Right ventricle myocardium superior (tissue), 1 donor: Measurements from ENCODE around the gene CCDC30. TPM values are rescaled to one million over a fixed set of nuclear protein-coding genes. Genes with fewer than 3 reads are reported as not detected.
"Not testable (repeated sequence)": the region's sequence is repeated elsewhere in the genome, so short reads cannot be mapped to it uniquely, and the experiment has no call there.

Experiments used
- ATAC-seq: fragments of 200-7000 bp; cut with Tn5 transposase; one replicate; pipeline ENCODE4 v1.9.1; 2020; ENCODE audit warnings: mild to moderate bottlenecking; ENCODE audit not compliant: poor library complexity
- DNase-seq: peaks from one replicate; pipeline ENCODE4 v3.0.0-alpha.2; 2020
- intact Hi-C: fragments of 100-400 bp; cut with DNase I; formaldehyde crosslinking; loops from one replicate; pipeline ENCODE4 v1.11.2; 2022
- total RNA-seq: library from RNA; stranded (reverse); fragmentation: NEBNext Ultra II Directional; extraction: Animal tissue kit (Norgen Biotek cat#: 25700); gene quantifications from one replicate; pipeline ENCODE4 v1.2.1, GENCODE V29; 2021
- donor health status: DM: no; HTN: yes; CAD: no; lungs with severe emphysema.

CCDC30 gene
- total RNA-seq, 1 donor from 2014 or later, result 1.5 TPM

DNA sequence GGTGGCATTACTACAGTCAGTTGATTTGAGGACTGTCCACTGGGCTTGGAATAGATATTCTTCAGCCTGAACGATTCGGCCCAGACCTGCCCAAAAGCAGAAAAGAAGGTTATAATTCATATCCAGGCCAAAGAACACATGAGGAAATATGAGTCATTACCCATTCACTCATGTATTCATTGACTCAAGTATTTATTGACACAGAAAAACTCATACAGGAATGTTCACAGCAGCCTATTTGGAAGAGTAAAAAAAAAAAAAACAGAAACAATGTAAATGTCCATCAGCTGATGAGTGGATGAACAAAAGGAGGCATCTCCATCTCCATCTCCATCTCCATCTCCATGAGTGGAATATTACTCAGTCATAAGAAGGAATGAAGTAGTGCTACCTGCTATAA, 23.1 kb upstream of the CCDC30 start:
- DNase-seq (no peak), ATAC-seq (no peak)
- intact Hi-C loops, result no loop called here

DNA sequence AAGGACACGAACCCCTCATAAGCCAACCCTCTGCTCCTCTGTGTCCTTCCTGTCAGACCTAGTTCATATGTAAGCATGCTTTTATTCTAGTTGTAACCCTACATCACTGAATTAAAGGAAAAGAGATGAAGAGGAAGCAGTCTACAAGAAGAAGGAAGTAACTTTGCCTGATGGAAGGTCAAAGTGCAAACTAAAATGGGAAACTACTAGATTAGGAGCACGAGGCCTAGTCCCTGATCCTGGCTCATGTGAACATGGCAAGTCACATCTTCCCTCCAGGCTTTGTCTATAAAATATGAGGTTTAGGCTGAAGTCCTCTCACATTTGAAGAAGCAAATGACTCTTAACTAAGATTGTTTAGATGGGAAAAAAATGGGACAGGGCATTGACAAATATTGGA, 20.4 kb upstream of the CCDC30 start:
- intact Hi-C loops, result no loop called here
- ATAC-seq (no peak), DNase-seq (no peak)

DNA sequence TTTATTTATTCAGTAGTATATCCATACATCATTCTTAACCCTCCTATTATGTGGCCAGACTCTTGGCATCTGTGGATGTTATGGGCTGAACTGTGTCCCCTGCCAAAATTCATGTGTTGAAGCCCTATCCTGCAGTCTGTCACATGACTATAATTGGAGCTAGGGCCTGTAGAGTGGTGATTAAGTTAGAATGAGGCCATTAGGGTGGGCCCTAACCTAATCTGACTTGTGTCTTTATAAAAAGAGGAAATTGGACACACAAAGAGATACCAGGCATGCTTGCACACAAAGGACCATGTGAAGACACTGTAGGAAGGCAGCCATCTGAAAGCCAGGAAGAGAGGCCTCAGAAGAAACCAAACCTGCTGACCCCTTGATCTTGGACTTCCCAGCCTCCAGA, 13.8 kb upstream of the CCDC30 start:
- DNase-seq (no peak), ATAC-seq (no peak)
- intact Hi-C loops, result no loop called here

DNA sequence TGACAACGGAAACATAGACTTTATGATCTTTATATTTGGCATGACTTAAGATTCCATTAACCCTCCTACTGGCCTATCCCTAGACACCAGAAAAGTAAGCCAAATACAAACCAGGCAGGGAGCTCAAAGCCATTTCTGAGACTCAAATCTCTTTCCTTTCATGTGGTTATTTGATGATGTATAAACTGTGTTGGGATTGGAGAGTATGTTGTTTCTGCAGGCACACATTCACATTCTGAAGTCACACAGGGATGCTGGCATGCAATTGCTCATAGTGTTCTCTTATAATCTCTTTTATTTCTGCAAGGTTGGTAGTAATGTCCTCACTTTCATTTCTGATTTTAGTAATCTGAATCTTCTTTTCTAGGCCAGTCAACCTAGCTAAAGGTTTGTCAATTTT, 13.0 kb upstream of the CCDC30 start:
- no peak for ATAC-seq
- DNase-seq, result no peak
- intact Hi-C loops, result no loop called here

DNA sequence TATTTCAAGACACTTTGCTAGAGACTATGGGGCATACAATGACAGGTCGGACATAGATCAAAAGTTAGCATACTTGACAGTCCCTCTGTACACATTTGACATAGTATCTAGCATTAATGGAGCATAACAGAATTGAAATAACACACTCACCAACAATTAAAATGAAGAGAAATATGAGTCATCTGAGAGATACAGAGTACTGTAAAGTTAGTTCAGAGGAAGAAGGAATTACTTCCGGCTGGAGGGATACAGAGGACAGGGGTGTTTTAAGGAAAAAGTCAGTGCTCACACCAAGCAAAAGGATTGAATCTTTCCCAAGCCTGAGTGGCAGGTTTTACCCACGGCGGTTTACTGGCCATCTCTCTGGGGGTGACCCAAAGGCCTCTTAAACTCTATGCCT, 9.7 kb upstream of the CCDC30 start:
- intact Hi-C loops, result no loop called here
- DNase-seq (no peak), ATAC-seq (no peak)

GRCh38 chr1:42454403-42454802, 8.7 kb upstream of the CCDC30 start:
- intact Hi-C loops, result no loop called here
- DNase-seq (no peak), ATAC-seq (no peak)

- intact Hi-C loops, result no loop called here
- ATAC-seq, result peak; percentile 98
Measured at GRCh38 chr1:42456010-42456753, 6.9 kb upstream of the CCDC30 start, which contains the start of the genes PPCS and ZMYND12. TSS of gene PPCS (plus strand) at chr1:42456543. CDS start at chr1:42456566, 23 bp downstream. TSS of gene ZMYND12 (minus strand) at chr1:42456022. CDS start at chr1:42455997, 25 bp downstream.

GRCh38 chr1:42456754-42457089, 6.4 kb upstream of the CCDC30 start:
- ATAC-seq (peak; percentile 67), DNase-seq (no peak)
- intact Hi-C loops, result no loop called here

More at GRCh38 chr1:42456010-42456753, 6.9 kb upstream of the CCDC30 start, which contains the start of the genes PPCS and ZMYND12:
- DNase-seq, result peak; percentile 93

DNA sequence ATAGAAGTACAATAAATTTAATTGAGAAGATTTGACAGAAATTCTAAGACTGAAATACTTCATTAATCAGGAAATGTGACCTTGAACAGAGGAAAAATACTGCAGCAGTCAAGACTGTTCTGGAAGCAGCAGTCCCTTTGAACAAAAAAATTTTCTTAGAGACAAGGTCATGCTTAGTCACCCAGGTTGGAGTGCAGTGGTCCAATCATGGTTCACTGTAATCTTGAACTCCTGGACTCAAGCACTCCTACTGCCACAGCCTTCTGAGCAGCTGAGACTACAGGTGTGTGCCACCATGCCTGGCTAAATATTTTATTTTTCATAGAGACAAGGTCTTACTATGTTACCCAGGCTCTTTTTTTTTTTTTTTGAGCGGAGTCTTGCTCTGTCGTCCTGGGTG, 1.9 kb upstream of the CCDC30 start:
- intact Hi-C loops, result no loop called here
- no peak for DNase-seq
- no peak for ATAC-seq

DNA sequence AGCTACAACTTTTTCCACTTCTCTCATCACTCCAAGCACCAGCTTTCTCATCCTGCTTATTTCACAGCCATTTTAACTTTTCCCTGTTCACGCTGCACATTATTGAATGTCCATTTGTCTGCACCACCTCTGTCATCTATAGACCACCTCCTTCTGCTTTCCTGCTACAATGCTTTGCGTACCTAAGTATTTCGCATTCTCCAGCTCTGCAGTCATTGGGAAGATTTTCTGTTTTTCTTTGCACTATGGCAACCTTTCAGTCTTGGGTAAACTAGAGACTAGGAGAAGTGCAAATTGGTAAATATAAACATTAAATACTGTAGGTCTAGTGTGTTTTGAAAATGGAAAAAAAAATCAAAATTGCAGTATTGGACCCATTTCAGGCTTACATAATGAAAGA, 835 bp downstream of the CCDC30 start:
- ATAC-seq (no peak), DNase-seq (no peak)
- intact Hi-C loops, result no loop called here

DNA sequence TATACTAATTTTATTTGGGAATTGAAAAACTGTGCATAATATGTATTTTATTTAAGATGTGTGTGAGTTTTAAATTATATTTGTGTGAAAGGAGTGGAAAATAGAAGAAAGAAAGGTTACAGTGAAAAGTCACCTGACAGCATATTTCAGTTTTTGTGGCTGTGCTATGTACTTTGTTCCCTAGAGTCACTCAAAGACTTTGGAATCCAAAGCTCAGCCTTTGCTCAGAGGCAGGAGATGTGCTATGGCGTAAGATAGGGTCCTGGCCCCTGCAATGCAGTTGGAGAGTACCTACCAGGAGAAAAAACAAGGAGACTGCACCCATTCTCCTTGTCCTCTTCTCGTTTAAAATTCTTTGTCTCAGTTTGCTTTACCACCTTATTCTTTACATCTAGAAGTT, 2.9 kb downstream of the CCDC30 start:
- DNase-seq, result no peak
- no peak for ATAC-seq
- intact Hi-C loops, result no loop called here

DNA sequence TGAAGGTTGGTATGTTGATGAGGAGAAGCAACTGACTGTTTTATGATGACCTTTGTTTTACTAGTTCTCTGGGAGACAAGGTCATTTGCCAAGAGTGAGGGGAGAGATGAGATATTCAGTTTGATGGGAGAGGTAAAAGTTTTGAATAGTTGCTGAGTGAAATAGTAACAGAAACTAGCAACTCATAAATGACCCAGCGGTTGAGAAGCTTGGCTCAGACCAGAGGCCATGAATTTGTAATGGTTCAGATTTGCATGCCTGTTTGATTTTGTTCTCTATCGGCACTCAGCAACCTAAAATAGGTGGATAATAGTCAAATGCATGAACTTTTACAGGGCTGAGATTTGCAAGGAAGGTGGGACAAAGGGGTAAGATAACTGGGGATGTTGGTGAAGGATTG, 6.6 kb downstream of the CCDC30 start:
- intact Hi-C loops, result no loop called here
- DNase-seq (no peak), ATAC-seq (no peak)

- no peak for ATAC-seq
- DNase-seq, result no peak
- intact Hi-C loops, result no loop called here
Measured at GRCh38 chr1:42476605-42477004, 13.5 kb downstream of the CCDC30 start.

DNA sequence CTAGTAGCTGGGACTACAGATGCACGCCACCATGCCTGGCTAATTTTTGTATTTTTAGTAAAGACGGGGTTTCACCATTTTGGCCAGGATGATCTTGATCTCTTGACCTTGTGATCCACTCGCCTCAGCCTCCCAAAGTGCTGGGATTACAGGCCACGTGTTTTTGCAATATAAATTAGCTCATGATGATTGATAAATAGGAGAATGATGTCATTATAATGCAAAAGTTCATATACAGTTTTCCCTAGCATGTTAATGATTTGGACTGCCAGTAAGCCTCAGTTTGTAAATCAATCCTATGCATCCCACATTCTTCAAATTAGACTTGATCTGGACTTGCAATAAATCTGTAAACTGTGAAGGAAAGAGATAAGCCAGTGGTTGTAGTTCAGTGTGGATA, 14.3 kb downstream of the CCDC30 start:
- DNase-seq, intact Hi-C loops, ATAC-seq: not testable (repeated sequence)

DNA sequence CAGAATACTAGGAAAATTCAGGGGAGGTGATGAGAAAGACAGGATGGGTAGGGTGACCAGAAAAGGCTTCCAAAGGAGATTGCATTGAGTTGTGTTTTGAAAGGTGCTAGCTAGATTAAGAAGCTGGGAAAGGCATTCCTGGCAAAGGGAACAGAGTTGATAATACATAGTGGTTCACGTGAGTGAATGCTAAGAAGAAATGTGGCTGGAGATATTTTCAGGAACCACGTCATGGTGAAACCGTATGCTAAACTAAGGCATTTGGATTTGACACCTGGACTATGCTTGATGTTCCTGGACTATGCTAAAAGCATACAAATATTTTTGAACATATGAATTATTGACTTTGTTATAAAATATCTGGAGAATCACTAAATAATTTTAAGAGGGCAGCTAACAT, 14.7 kb downstream of the CCDC30 start:
- ATAC-seq, result no peak
- no peak for DNase-seq
- intact Hi-C loops, result no loop called here

GRCh38 chr1:42479621-42480020, 16.5 kb downstream of the CCDC30 start:
- ATAC-seq (no peak), DNase-seq (no peak)
- intact Hi-C loops, result no loop called here

GRCh38 chr1:42480921-42481320, 17.8 kb downstream of the CCDC30 start:
- intact Hi-C loops, result no loop called here
- DNase-seq (no peak), ATAC-seq (no peak)

- DNase-seq, result no peak
- no peak for ATAC-seq
- intact Hi-C loops, result no loop called here
Measured at GRCh38 chr1:42482635-42483153, 19.6 kb downstream of the CCDC30 start.

DNA sequence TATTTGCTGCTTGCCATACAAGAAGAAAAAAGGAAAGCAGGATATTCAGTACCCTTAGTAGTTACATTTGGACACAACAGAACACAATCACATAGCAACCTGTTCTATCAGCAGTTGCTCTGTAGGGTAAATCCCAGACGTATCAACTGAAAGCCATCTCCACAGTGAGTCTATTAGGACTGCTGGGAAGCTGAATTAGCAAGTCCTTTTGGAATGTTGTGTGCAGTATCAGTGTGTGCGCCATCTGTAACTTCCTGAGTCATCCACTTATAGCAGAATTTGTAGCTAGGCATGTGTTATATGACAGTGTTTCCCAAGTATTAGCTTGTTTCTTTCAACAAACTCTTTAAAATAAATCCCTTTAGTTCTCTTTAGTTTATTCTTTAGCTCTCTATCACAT, 21.3 kb downstream of the CCDC30 start:
- intact Hi-C loops, result no loop called here
- DNase-seq (no peak), ATAC-seq (no peak)

- intact Hi-C loops, result no loop called here
- DNase-seq (no peak), ATAC-seq (no peak)
Measured at GRCh38 chr1:42490237-42490636, 27.2 kb downstream of the CCDC30 start.

GRCh38 chr1:42502031-42502430, 38.9 kb downstream of the CCDC30 start:
- DNase-seq, intact Hi-C loops, ATAC-seq: not testable (repeated sequence)
